NCI-H146 (cell line): ENCODE measurements around the gene FUT4.
"Not testable (repeated sequence)": the region's sequence is repeated elsewhere in the genome, so short reads cannot be mapped to it uniquely, and the experiment has no call there.

Source experiments
- DNase-seq: peaks from one replicate; lab custom pipeline; 2025; lab: John Stamatoyannopoulos, UW

FUT4 gene

DNA sequence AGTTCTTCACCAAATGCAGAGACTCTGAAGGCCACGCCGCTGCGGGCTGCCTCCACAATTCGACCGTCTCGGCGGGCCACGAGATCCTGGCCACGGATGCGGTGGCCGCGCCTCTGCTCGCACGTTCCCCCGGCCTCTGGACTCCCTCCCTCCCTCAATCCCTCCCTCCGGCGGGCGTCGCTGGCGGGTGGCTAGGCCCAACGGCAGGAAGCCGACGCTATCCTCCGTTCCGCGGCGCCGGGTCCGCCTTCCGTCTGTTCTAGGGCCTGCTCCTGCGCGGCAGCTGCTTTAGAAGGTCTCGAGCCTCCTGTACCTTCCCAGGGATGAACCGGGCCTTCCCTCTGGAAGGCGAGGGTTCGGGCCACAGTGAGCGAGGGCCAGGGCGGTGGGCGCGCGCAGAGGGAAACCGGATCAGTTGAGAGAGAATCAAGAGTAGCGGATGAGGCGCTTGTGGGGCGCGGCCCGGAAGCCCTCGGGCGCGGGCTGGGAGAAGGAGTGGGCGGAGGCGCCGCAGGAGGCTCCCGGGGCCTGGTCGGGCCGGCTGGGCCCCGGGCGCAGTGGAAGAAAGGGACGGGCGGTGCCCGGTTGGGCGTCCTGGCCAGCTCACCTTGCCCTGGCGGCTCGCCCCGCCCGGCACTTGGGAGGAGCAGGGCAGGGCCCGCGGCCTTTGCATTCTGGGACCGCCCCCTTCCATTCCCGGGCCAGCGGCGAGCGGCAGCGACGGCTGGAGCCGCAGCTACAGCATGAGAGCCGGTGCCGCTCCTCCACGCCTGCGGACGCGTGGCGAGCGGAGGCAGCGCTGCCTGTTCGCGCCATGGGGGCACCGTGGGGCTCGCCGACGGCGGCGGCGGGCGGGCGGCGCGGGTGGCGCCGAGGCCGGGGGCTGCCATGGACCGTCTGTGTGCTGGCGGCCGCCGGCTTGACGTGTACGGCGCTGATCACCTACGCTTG lies at the start of gene FUT4:
FUT4 (plus strand) TSS at position 227 of the 951 bp plus-strand sequence; CDS start at position 440, 213 bp downstream.
- DNase-seq = peak; percentile 92

- peak; percentile 27 for DNase-seq
Measured at GRCh38 chr11:94494126-94494680, 49.5 kb upstream of the FUT4 start.

DNA sequence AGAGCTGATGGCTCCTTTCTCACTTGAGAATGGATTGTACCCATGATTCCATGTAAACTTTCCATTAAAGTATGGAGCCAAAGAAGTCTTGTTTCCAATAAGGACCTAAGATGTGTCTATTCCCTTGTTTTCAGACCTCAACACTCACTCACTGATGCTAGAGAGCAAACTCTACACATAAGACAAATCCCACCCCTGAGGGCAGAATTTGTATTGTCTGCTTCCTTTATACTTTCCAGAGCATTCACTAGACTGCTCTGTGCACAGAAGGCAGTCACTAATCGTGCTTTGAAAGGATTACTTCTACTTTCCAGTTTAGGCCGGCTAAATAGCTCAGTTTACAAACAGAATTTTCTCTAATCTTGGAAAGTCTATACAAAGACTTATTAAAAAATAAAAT lies 43.5 kb upstream of the FUT4 start:
- DNase-seq = no peak

- no peak for DNase-seq
Measured at GRCh38 chr11:94501522-94501921, 42.2 kb upstream of the FUT4 start.

DNA sequence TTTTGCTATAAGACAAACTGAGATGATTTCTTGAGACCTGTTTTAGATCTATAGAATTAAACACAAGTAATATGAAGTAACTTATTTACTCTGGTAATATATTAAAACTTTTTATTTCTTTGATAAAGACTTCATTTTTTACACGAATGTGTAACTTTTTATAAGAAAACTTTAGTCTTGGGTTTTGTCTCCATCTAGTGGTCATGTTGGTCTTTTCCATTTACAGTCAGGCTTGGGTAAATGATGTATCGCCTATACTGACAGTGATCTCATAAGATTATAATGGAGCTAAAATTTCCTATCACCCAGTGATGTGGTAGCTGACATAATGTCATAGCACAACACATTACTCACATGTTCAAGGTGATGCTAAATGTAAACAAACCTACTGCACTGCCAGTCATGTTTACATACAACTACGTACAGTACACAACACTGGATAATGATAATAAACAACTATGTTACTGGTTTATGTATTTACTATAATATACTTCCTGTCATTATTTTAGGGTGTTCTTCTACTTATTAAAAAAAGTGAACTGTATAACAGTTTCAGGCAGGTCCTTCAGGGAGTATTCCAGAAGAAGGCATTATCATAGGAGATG lies 38.9 kb upstream of the FUT4 start:
- DNase-seq = peak; percentile 29

GRCh38 chr11:94506513-94506912 lies 37.2 kb upstream of the FUT4 start:
- not testable (repeated sequence) for DNase-seq

DNA sequence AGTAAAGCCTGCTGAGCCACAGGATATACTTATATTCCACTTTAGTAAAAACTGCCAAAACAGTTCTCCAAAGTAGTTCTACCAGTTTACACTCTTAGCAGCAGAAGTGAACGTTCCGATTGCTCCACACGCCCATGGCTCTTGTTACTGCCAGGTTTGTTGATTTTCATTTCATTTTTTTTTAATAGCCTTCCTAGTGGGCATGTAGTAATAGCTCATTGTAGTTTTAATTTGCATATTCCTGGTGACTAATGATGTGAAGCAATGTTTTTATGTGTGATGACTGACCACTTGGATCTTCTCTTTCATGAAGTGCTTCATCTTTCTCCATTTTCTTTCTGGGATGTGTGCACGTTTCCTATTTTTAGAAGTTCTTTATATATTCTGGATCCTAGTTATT lies 36.2 kb upstream of the FUT4 start:
- no peak for DNase-seq

DNA sequence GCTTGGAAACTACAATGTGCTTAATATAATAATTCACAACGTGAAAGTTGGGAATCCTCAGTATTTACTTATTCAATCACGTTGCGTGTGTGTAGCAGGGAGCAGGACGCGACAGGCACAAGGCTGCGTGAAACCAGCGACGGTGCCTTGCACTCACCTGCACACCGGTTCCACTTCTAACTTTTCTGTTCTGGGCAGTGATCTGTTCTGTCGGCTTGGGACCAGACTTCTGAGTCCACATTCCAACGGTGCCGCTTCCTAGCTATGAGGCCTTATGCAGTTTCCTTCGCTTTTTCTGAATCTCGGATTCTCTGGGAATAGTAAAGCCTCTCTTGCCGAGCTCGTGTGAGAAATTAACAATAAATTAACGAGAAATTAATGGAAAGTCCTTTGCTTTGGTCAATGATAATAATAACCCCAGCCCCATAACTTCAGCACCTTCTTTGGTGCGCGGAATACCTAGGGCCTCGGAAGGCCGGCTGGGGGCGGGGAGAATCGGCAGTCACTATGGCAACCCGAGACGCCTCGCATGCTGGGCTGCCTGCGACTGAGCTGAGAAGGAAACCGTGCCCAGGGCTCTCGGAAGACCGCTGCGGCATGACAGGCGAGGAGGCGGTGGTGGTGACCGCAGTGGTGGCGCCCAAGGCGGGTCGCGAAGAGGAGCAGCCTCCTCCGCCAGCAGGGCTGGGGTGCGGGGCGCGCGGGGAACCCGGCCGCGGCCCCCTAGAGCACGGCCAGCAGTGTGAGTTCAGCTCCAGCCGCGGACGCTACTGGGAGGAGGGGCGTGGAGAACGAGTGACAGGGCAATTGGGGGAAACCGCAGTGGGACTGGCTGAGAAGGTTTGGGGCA lies 31.6 kb upstream of the FUT4 start, which contains the start of gene C11orf97:
C11orf97 (plus strand) TSS at position 530 of the 850 bp plus-strand sequence; CDS start at position 598, 68 bp downstream.
- DNase-seq = peak; percentile 61

GRCh38 chr11:94513091-94513490 lies 30.6 kb upstream of the FUT4 start:
- peak; percentile 2 for DNase-seq

DNA sequence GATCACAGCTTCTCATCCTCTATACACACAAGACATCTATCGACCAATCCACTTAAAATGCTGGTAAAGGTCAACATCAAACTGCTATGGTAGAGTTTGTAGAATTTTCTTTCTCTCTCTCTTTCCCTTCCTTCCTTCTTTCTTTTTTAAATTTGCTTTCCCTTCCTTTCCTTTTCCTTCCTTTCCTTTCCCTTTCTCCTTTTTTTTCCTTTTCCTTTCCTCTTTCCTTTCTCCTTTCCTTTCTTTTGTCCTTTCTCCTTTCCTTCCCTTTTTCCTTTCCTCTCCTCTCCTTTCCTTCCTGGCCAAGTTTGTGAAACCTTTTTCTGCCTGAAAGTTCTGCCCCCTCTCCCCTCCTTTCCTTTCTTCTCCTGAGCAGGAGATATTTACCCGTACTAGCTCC lies 28.3 kb upstream of the FUT4 start:
- DNase-seq = no peak

- no peak for DNase-seq
Measured at GRCh38 chr11:94516725-94517124, 27.0 kb upstream of the FUT4 start.

- no peak for DNase-seq
Measured at GRCh38 chr11:94518300-94518699, 25.4 kb upstream of the FUT4 start.

GRCh38 chr11:94519478-94520084 lies 24.1 kb upstream of the FUT4 start:
- peak; percentile 15 for DNase-seq

DNA sequence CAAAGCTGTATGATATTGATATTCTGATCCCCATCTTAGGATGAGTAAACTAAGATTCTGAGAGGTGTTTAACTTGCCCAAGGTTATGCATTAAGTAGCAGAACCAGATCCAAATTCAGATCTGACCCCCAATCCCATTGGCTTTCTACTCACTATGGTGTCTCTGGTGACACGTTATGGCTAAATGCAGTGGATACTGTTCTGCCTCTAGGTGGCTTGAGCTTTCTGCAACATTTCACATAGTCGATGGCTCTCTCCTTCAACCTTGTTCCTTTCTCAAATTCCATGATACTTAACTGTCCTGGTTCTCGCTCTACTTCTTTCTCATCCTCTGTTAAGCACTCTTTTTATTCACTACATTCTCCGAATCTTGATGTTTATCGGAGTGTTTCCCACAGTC lies 22.0 kb upstream of the FUT4 start:
- peak; percentile 17 for DNase-seq

DNA sequence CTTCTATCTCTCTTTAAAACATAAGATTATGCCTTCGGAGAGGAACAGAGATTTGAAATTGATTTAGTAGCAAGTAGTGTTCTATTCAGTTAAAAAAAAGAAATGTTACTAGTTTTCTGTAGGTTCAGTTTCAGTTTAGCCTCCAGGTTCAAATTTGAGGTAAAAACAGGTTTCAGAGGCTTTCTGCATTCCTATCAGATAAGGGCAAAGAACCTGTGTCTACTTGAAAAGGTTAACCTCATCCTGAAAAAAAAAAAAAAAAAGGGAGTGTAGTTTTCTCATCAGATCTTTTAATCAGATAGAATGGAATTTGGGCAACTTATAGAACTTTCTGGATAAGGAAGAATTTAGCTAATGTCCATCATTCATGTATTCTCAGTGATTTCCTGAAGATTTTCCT lies 19.4 kb upstream of the FUT4 start:
- no peak for DNase-seq

GRCh38 chr11:94525546-94526324 lies 18.0 kb upstream of the FUT4 start:
- DNase-seq = no peak

GRCh38 chr11:94526645-94527438 lies 16.9 kb upstream of the FUT4 start:
- DNase-seq = no peak

- no peak for DNase-seq
Measured at GRCh38 chr11:94528551-94528950, 15.2 kb upstream of the FUT4 start.

DNA sequence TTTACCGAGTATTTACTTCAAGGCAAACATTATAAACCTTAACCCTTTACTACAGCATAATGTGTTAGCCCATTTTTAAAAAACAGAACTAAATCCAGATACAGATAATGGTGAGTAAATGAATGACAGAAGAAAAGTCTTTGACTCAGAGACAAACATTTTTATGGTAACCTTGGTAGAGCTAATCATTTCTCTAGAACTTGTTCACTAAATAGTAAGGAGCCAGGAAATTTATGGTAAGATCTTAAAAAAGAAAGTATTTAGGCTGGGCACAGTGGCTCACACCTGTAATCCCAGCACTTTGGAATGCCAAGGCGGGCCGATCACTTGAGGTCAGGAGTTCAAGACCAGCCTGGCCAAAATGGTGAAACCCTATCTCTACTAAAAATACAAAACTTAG lies 11.5 kb upstream of the FUT4 start:
- no peak for DNase-seq

- DNase-seq = no peak
Measured at GRCh38 chr11:94533206-94533605, 10.5 kb upstream of the FUT4 start.
